Endometrial microvascular endothelial cells (primary cell): Measurements from ENCODE around the gene NCOA5. TPM values are rescaled to one million over a fixed set of nuclear protein-coding genes. Genes with fewer than 3 reads are reported as not detected.
"Not testable (repeated sequence)": the region's sequence is repeated elsewhere in the genome, so short reads cannot be mapped to it uniquely, and the experiment has no call there.

ENCODE experiments used
- in situ Hi-C: cut with HindIII; loops from 2 replicates; pipeline ENCODE4 v1.10.0; 2017; ENCODE audit warnings: low sequenced_read_pairs, low pct_unique_long_range_greater_than_20kb; ENCODE audit errors: inconsistent ontology term
- total RNA-seq: library from RNA; depleted of rRNA; stranded (reverse); fragments of >200 nt; gene quantifications from one replicate; pipeline ENCODE4 v1.2.3, GENCODE V29; 2015; ENCODE audit errors: inconsistent ontology term

Gene NCOA5
- total RNA-seq, 1 donor from 2014 or later, result 25.7 TPM

GRCh38 chr20:46100444-46100843, 10.7 kb upstream of the NCOA5 start:
- in situ Hi-C loops, result not testable (repeated sequence)

GRCh38 chr20:46099491-46100287, 9.9 kb upstream of the NCOA5 start:
- in situ Hi-C loops, result no loop called here

DNA sequence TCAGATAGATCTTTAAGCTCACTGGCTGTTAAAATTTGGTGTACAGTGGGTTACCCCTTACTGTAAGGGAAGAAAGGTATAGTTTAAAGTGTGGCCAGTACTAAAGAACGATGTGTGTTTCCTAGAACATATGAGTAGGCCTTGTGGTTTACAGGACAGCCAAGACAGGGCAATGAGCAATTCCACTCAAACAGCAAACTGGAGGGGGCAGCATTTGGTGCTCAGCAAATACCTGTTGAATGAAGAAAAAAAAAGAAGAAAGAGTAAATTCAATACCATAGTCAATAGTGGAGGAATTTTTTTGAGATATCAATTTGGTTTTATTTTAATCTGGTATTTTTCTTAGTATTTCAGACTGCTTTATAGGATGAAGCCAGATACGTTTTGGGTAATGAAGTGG, 3.8 kb upstream of the NCOA5 start:
- in situ Hi-C loops, result no loop called here

DNA sequence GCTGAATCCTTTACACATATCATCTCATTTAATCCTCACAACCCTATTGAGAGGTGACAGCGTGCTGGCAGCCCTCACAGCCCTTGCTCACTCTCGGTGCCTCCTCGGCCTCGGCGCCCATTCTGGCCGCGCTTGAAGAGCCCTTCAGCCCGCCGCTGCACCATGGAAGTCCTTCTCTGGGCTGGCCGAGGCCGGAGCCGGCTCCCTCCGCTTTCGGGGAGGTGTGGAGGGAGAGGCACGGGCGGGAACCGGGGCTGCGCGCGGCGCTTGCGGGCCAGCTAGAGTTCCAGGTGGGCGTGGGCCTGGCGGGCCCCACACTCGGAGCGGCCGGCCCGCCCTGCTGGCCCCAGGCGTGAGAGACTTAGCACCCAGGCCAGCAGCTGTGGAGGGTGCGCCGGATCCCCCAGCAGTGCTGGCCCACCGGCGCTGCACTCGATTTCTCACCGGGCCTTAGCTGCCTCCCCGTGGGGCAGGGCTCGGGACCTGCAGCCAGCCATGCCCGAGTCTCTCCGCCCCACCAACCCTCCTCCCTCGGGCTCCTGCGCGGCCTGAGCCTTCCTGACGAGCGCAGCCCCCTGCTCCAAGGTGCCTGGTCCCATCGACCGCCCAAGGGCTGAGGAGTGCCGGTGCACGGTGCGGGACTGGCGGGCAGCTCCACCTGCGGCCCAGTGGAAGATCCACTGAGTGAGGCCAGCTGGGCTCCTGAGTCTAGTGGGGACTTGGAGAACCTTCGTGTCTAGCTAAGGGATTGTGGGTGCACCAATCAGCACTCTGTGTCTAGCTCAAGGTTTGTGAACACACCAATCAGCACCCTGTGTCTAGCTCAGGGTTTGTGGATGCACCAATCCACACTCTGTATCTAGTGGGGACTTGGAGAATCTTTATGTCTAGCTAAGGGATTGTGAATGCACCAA, 2.1 kb upstream of the NCOA5 start:
- in situ Hi-C loops, result not testable (repeated sequence)

GRCh38 chr20:46089167-46089416, 670 bp downstream of the NCOA5 start:
- in situ Hi-C loops, result no loop called here

GRCh38 chr20:46088409-46089166, 1.2 kb downstream of the NCOA5 start:
- in situ Hi-C loops, result no loop called here

DNA sequence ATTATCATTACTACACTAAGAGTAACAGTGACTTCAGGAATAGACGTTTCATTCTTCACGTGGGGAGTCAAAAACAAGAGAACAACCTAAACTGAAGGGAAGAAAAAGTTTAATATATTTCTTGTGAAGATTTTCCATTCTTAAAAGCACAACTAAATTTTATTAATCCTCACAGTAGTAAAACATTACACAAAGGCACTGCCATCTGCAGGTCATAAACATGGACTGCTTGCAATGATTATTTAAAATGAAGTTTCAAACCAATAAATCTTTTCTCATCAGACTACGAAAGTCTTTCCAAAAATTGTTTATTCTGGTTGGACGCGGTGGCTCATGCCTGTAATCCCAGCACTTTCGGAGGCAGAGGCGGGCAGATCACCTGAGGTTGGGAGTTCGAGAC, 2.6 kb downstream of the NCOA5 start:
- in situ Hi-C loops, result no loop called here

GRCh38 chr20:46085179-46085851, 4.4 kb downstream of the NCOA5 start:
- in situ Hi-C loops, result no loop called here

- in situ Hi-C loops, result no loop called here
Measured at GRCh38 chr20:46084805-46085178, 5.0 kb downstream of the NCOA5 start.

DNA sequence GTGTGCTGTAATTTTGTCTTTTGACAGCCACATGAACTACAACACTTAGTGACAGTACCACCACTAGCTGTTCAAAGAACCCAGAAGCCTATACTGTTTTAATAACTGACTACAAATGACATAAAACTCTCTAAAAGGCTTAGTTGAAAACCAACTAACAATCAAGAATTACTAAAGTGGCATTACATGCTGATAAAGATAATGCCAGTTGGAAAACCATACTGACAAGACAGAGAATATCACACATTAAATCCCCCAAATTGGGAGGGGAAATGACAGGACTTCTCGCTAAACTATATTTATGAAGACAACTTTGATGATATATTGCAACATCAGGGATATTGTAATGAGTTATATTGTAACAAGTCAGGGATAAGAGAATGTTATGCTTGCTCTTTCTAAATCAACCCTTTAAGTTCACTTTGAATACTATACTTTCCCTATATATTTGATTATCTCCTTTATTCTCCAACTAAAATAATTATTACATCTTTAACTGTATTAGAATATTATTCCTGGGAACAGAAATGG, 6.2 kb downstream of the NCOA5 start:
- in situ Hi-C loops, result no loop called here

GRCh38 chr20:46083101-46083500, 6.7 kb downstream of the NCOA5 start:
- in situ Hi-C loops, result no loop called here

DNA sequence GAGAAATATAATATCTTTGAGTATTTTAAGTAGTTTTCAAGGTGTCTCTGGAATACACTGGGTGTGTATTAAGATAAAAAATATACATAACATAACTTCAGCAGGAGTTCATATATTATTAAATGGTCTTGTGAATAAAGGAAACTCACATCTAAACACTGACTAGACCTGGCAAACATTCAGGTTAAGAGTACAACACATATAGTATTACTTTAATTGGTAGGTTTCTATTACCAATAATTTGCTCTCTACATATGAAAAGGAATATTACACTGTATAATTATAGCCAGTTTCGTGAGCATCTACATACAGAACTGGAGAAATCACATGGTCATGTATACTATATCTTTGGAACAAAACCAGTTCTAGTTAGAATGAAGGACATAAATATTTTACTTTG, 8.7 kb downstream of the NCOA5 start:
- in situ Hi-C loops, result no loop called here

DNA sequence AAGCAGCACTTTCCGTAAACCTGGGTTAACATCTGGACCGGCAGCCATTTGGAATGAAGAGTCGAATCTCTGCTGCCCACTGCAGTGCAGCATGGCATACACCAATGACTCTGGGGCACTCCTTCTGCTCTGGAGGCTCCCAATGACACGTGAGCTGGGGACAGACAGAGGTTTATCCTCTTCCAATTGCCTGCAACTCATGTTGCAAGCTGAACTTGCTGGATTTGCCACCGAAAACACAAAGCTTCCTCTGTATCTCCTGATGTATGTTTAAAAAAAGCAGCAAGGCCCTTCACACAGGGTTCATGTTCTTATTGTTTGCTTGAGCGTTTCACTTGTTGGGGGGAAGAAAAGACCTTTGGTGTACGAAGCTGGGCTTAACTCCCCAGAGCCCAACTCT, 10.8 kb downstream of the NCOA5 start:
- in situ Hi-C loops, result no loop called here

GRCh38 chr20:46077642-46078305, 12.0 kb downstream of the NCOA5 start:
- in situ Hi-C loops, result no loop called here

GRCh38 chr20:46076806-46077205, 13.0 kb downstream of the NCOA5 start:
- in situ Hi-C loops, result no loop called here

DNA sequence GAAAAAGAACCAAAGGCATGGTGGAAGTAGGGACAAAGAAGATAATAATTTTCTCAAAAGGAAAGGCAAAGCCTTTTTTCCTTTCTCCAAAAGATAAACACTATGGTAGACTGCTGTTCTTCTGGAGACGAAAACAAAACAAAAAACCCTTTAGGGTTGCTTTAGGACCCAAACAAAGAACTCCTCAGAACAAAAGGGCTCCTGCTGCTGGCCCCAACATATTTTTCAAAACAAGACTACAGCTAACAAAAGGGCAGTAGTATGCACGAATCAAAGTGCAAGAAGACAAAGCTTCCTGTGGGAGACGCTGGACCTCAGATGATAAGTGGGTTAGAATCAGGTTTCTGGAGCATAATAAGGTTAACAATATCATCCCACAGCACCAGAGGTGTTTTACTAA, 15.8 kb downstream of the NCOA5 start:
- in situ Hi-C loops, result no loop called here

DNA sequence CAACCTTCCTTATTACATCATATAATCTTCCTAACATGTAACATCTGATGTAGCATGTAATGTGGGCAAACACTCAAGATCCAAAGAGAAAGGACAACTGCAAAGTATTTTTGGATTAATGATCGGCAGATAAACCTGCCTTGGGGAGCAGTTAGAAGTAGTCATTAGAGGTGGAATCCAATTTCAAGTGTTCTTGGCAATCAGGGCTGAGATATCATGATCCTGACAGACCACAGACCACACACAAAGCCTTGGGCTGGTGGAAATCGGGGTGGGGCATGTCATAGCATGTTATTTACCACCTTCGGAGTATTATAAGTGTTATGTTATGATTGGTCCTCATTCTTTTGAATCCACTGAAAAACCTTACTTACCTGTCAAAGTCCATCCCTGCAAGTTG, 16.3 kb downstream of the NCOA5 start:
- in situ Hi-C loops, result no loop called here

DNA sequence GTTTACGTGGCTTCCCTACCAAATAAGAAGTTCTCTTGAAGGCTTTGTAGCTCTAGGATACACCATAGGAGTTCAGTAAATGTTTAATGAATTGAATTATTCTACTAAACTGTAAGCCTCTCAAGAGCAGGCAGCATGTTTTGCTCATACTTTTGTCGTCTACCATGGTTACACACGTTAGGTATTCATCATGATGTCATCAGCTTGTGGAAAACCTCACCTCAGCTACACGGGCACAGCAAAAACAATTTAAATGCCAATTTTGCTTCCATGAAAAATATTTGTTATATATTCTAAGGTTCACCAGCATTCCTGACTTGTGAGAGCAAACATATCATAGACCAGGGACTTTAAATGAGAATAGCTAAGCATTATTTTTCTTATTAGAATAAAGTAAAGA, 16.7 kb downstream of the NCOA5 start:
- in situ Hi-C loops, result no loop called here
